Amniotic epithelial cell (primary cell): ENCODE results near the gene NBPF19.
"Not testable (repeated sequence)": the region's sequence is repeated elsewhere in the genome, so short reads cannot be mapped to it uniquely, and the experiment has no call there.

Experiments used
- DNase-seq: peaks from one replicate; pipeline ENCODE4 v3.0.0-alpha.2; 2010; ENCODE audit warnings: low read depth

NBPF19 gene

DNA sequence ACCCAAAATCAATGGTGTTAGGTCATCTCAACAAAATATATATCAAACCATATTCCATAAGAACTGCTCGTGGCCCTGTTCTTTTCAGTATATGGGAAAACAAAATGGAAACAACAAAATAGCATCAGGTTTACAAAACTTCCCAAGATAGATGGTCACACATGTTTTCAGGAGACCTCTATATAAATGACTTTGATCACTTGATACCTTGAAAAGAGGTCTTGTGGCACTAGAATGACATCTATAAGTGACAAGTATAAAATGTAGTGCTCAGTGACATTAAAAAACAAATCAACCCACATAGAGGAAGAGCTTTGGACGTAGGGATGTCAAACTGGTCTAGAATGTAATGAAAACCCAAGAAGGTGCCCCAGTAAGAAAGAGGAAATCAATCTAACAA, at the start of gene NBPF19:
NBPF19 (plus strand) TSS at position 301 of the 400 bp plus-strand sequence. CDS start 888 bp downstream, outside the sequence.
- DNase-seq: not testable (repeated sequence)

DNA sequence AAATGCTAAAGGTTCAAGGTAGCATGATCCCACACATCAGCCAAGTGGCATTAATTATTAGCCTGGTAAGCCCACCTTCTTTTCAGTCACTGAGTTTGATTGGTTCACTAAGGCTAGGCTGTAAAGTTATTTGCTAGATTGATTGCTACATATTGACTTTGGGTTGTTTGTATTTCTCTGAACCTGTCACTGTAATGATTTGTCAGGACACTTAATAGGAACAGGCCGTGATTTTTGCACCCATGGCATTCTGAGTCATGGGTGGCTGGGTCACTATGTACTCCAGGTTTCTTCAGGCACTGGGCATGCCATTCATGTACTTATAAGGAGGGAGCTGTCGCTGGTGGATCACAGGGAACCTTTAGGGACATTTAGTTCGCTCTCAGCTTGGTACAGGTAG, 46.5 kb upstream of the NBPF19 start:
- not testable (repeated sequence) for DNase-seq

DNA sequence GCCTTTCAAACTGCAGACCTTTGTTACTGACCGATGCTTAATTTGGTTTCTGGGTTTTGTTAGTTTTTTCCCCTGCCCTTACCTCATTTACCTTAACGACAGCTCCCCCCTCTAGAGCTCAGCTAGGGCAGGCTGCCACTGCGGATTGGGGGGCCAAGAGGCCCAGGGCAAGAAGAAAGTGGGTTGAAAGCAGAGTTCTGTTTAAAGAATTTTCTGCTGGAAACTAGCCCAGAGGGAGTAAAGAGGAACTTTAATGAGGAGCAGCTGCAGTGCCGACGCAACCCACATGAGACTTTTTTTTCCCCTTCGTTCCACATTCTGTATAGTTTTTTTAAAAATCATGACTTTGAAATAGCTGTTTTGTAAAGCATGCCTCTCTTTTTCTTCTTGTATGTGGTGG, 29.4 kb upstream of the NBPF19 start:
- peak; percentile 40 for DNase-seq

- not testable (repeated sequence) for DNase-seq
Observed at GRCh38 chr1:149452196-149452595, 22.6 kb upstream of the NBPF19 start.

- not testable (repeated sequence) for DNase-seq
Observed at GRCh38 chr1:149452652-149453051, 22.2 kb upstream of the NBPF19 start.

GRCh38 chr1:149558350-149558825, 83.5 kb downstream of the NBPF19 start:
- peak; percentile 34 for DNase-seq

GRCh38 chr1:149561806-149562205, 87.0 kb downstream of the NBPF19 start:
- not testable (repeated sequence) for DNase-seq

- DNase-seq: not testable (repeated sequence)
Observed at GRCh38 chr1:149565485-149565884, 90.6 kb downstream of the NBPF19 start.

DNA sequence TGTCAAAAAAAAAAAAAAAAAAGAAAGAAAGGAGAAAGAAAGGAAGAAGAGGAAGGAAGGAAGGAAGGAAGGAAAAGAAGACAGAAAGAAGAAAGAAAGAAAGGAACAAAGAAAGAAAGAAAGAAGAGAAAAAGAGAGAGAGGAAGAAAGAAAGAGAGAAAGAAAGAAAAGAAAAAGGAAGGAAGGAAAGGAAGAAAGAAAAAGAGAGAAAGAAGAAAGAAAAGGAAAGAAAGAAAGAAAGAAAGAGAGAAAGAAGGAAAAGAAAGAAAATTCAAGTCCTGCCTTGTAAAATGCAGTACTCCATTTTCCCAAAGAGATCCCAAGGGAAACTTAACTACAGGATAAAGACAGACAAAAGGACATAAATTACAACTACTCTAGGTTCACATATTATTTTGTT, 97.9 kb downstream of the NBPF19 start:
- not testable (repeated sequence) for DNase-seq

- DNase-seq: not testable (repeated sequence)
Observed at GRCh38 chr1:149585592-149585991, 110.7 kb downstream of the NBPF19 start.
